Psoas muscle (tissue), 8 donors: Measurements from ENCODE around the gene TMEM235. TPM values are rescaled to one million over a fixed set of nuclear protein-coding genes. Genes with fewer than 3 reads are reported as not detected.

ENCODE experiments used
- ATAC-seq, 4 donors: fragments of 200-7000 bp; cut with Tn5 transposase; one replicate each; pipeline ENCODE4 v1.9.1; 2020; ENCODE audit warnings: moderate library complexity in 3 of 4, mild to moderate bottlenecking in 2 of 4
- DNase-seq, 2 donors: peaks; one replicate each; pipeline ENCODE4 v3.0.0-alpha.2; 2020
- H3K27ac ChIP-seq: fragments of 200-600 bp; one replicate; pipeline ENCODE4 v1.8.0; 2022
- H3K27me3 ChIP-seq, 3 donors: fragments of 200-600 bp in 1 of 3; one replicate each; pipeline versions ENCODE4 v1.6.1 to v1.8.0; 2013 to 2022; ENCODE audit warnings: low read length in 2 of 3, mild to moderate bottlenecking in 2 of 3, moderate library complexity in 1 of 3; ENCODE audit not compliant: insufficient read depth in 3 of 3
- H3K36me3 ChIP-seq, 2 donors: fragments of 200-600 bp in 1 of 2; one replicate each; pipeline versions ENCODE4 v1.6.1 to v1.8.0; 2013 to 2022; ENCODE audit warnings: low read depth in 1 of 2, mild to moderate bottlenecking in 1 of 2, moderate library complexity in 1 of 2; ENCODE audit not compliant: insufficient read depth in 1 of 2
- H3K4me1 ChIP-seq: fragments of 200-600 bp; one replicate; pipeline ENCODE4 v1.8.0; 2022
- H3K4me3 ChIP-seq: fragments of 200-600 bp; one replicate; pipeline ENCODE4 v1.8.0; 2022; ENCODE audit warnings: mild to moderate bottlenecking
- H3K9me3 ChIP-seq: fragments of 200-600 bp; one replicate; pipeline ENCODE4 v1.8.0; 2022
- CTCF ChIP-seq: fragments of 200-600 bp; IDR thresholded peaks from one replicate; pipeline ENCODE4 v1.8.0; 2022; ENCODE audit warnings: antibody characterized with exemption
- WGBS, 3 donors: extraction: QIAGEN DNeasy Blood & Tissue Kit; methylation state at CpG; one replicate each; pipeline versions ENCODE4 v1.1.6 to v1.1.7; 2013; 5-methylcytosine and 5-hydroxymethylcytosine counted together
- intact Hi-C, 2 donors: fragments of 100-400 bp; cut with DNase I; formaldehyde crosslinking; loops; one replicate each; pipeline versions ENCODE4 v1.11.0 to v1.14.2; 2022
- polyA plus RNA-seq, 3 donors: library from polyadenylated mRNA; stranded (reverse); fragments of 200-250 nt; gene quantifications; one replicate each; pipeline ENCODE4 v1.2.3, GENCODE V29; 2013
- total RNA-seq, 4 donors: library from RNA; stranded (reverse); fragmentation: NEBNext Ultra II Directional in 2 of 4; extraction: Animal tissue kit (Norgen Biotek cat#: 25700) in 2 of 4; gene quantifications; one replicate each; pipeline versions ENCODE4 v1.2.1 to v1.2.4, GENCODE V29; 2021 to 2023
- donor health status: healthy with polysubstance abuse.
- donor health status: DM: no; HTN: no; CAD: no; lungs with moderate emphysema.
- donor health status: Bipolar disorder and iron deficiency.
- donor health status: healthy.
- donor health status: DM: yes; HTN: yes; CAD: no.
- donor health status: DM: no; HTN: no; CAD: no.
- donor health status: DM: no; HTN: no; CAD: no.
- donor health status: DM: yes; HTN: yes; CAD: no.

Gene TMEM235
- total and polyA plus RNA-seq, 7 donors = not detected

GRCh38 chr17:78226759-78227454 lies 4.5 kb upstream of the TMEM235 start:
- Histone ChIP-seq H3K36me3 (no peaks in the 10 kb centered on the region), H3K4me1 (no peaks in the 10 kb centered on the region), H3K9me3 (no peaks in the 10 kb centered on the region), H3K4me3 (no peak overlapping the region), H3K27me3 (peaks cover 0 to 25% (median 11%) of the 10 kb centered on the region in 3 donors), H3K27ac (no peak overlapping the region)
- no peak for TF ChIP-seq CTCF
- 33 to 45% (median 37%) methylated on average over 20 of the region's 20 CpGs for WGBS, 3 donors
- intact Hi-C loops = no loop called here
- no peak for DNase-seq
- peak in 1 of 4 donors; percentile 30 for ATAC-seq

- Histone ChIP-seq H3K4me3 (no peak overlapping the region), H3K36me3 (no peaks in the 10 kb centered on the region), H3K27me3 (peaks cover 0 to 30% (median 16%) of the 10 kb centered on the region in 3 donors), H3K4me1 (no peaks in the 10 kb centered on the region), H3K27ac (no peak overlapping the region), H3K9me3 (no peaks in the 10 kb centered on the region)
- DNase-seq = no peak
- peak; percentile 44 to 71 (median 67) for ATAC-seq
- WGBS, 3 donors = 36 to 55% (median 37%) methylated on average over 10 of the region's 10 CpGs
- intact Hi-C loops = no loop called here
- no peak for TF ChIP-seq CTCF
Observed at GRCh38 chr17:78227455-78227916, 3.9 kb upstream of the TMEM235 start.

GRCh38 chr17:78228176-78228575 lies 3.3 kb upstream of the TMEM235 start:
- ATAC-seq = no peak
- Histone ChIP-seq H3K27ac (no peak overlapping the region), H3K36me3 (no peaks in the 10 kb centered on the region), H3K4me3 (no peak overlapping the region), H3K4me1 (no peaks in the 10 kb centered on the region), H3K9me3 (no peaks in the 10 kb centered on the region), H3K27me3 (peaks cover 0 to 37% (median 20%) of the 10 kb centered on the region in 3 donors)
- 93 to 96% (median 95%) methylated on average over 4 of the region's 4 CpGs for WGBS, 3 donors
- no peak for TF ChIP-seq CTCF
- intact Hi-C loops = no loop called here
- DNase-seq = no peak

GRCh38 chr17:78230252-78230962 lies 1.0 kb upstream of the TMEM235 start:
- ATAC-seq (no peak), DNase-seq (no peak)
- 74 to 80% (median 77%) methylated on average over 13 of the region's 13 CpGs for WGBS, 3 donors
- Histone ChIP-seq H3K4me3 (no peak overlapping the region), H3K36me3 (no peaks in the 10 kb centered on the region), H3K27me3 (peaks cover 0 to 39% (median 20%) of the 10 kb centered on the region in 3 donors), H3K4me1 (no peaks in the 10 kb centered on the region), H3K27ac (no peak overlapping the region), H3K9me3 (no peaks in the 10 kb centered on the region)
- intact Hi-C loops = no loop called here
- TF ChIP-seq CTCF = no peak
